COLO829 (cell line): ENCODE results near the gene ANO5.
"Not testable (repeated sequence)": the region's sequence is repeated elsewhere in the genome, so short reads cannot be mapped to it uniquely, and the experiment has no call there.

ENCODE experiments used
- DNase-seq: peaks from one replicate; pipeline ENCODE4 v3.0.0; 2012; ENCODE audit warnings: low spot score

ANO5 gene

GRCh38 chr11:22197139-22198005 is 4.5 kb downstream of the ANO5 start:
- DNase-seq, result peak; percentile 6

GRCh38 chr11:22199243-22199642 is 6.4 kb downstream of the ANO5 start:
- no peak for DNase-seq

GRCh38 chr11:22203281-22203680 is 10.4 kb downstream of the ANO5 start:
- DNase-seq, result no peak

GRCh38 chr11:22207162-22207561 is 14.3 kb downstream of the ANO5 start:
- DNase-seq, result no peak

- DNase-seq, result no peak
Measured at GRCh38 chr11:22208151-22208858, 15.4 kb downstream of the ANO5 start.

- no peak for DNase-seq
Measured at GRCh38 chr11:22216940-22217339, 24.1 kb downstream of the ANO5 start.

- no peak for DNase-seq
Measured at GRCh38 chr11:22221143-22221542, 28.3 kb downstream of the ANO5 start.

GRCh38 chr11:22225190-22225589 is 32.3 kb downstream of the ANO5 start:
- DNase-seq, result no peak

GRCh38 chr11:22234743-22235142 is 41.9 kb downstream of the ANO5 start:
- DNase-seq, result no peak

- DNase-seq, result peak; percentile 21
Measured at GRCh38 chr11:22244986-22245592, 52.2 kb downstream of the ANO5 start.

- DNase-seq, result no peak
Measured at GRCh38 chr11:22246992-22247391, 54.1 kb downstream of the ANO5 start.

- DNase-seq, result no peak
Measured at GRCh38 chr11:22249871-22250270, 57.0 kb downstream of the ANO5 start.

GRCh38 chr11:22256876-22257275 is 64.0 kb downstream of the ANO5 start:
- no peak for DNase-seq

- no peak for DNase-seq
Measured at GRCh38 chr11:22263613-22264012, 70.7 kb downstream of the ANO5 start.

GRCh38 chr11:22268983-22269624 is 76.2 kb downstream of the ANO5 start:
- not testable (repeated sequence) for DNase-seq

GRCh38 chr11:22273781-22274180 is 80.9 kb downstream of the ANO5 start:
- DNase-seq, result no peak

GRCh38 chr11:22275600-22275999 is 82.7 kb downstream of the ANO5 start:
- DNase-seq, result no peak

GRCh38 chr11:22276535-22276934 is 83.7 kb downstream of the ANO5 start:
- no peak for DNase-seq

- DNase-seq, result not testable (repeated sequence)
Measured at GRCh38 chr11:22284991-22285390, 92.1 kb downstream of the ANO5 start.

GRCh38 chr11:22302368-22302767 is 109.5 kb downstream of the ANO5 start:
- DNase-seq, result no peak

- DNase-seq, result peak; percentile 32
Measured at GRCh38 chr11:22304337-22304961, 111.6 kb downstream of the ANO5 start.

- DNase-seq, result no peak
Measured at GRCh38 chr11:22317656-22318055, 124.8 kb downstream of the ANO5 start.
